GM12872 (cell line): ENCODE data around the gene SMC6.

Experiments
- TF ChIP-seq, protein P1 (sequence below): IDR thresholded peaks from 3 replicates; pipeline ENCODE4 v1.5.1; 2011; ENCODE audit warnings: low read depth, mild to moderate bottlenecking, low read length, moderate library complexity; ENCODE audit not compliant: insufficient read depth

SMC6 gene

GRCh38 chr2:17625446-17625845 is 128.2 kb downstream of the SMC6 start:
- TF ChIP-seq, protein P1, sequence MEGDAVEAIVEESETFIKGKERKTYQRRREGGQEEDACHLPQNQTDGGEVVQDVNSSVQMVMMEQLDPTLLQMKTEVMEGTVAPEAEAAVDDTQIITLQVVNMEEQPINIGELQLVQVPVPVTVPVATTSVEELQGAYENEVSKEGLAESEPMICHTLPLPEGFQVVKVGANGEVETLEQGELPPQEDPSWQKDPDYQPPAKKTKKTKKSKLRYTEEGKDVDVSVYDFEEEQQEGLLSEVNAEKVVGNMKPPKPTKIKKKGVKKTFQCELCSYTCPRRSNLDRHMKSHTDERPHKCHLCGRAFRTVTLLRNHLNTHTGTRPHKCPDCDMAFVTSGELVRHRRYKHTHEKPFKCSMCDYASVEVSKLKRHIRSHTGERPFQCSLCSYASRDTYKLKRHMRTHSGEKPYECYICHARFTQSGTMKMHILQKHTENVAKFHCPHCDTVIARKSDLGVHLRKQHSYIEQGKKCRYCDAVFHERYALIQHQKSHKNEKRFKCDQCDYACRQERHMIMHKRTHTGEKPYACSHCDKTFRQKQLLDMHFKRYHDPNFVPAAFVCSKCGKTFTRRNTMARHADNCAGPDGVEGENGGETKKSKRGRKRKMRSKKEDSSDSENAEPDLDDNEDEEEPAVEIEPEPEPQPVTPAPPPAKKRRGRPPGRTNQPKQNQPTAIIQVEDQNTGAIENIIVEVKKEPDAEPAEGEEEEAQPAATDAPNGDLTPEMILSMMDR: no peak

DNA sequence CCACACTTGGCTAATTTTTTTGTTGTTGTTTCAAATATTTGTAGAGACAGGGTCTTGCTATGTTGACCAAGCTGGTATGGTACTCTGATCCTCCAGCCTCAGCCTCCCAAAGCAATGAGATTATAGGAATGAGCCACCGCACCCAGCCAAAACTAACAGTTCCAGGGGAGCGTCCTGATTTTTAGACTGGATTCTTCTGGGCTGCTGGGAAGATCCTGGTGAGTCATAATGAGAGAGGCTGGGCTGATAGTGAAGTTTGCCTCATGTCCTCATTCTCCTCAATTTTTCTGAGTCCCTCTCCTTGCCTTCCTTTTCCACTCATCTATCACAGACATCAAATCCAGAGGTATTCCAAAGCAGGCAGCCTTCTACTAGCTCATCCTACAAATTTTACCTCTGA is 131.8 kb downstream of the SMC6 start:
- TF ChIP-seq, protein P1: no peak

GRCh38 chr2:17620841-17621240 is 132.8 kb downstream of the SMC6 start:
- TF ChIP-seq, protein P1: no peak

GRCh38 chr2:17620280-17620679 is 133.3 kb downstream of the SMC6 start:
- TF ChIP-seq, protein P1: no peak

GRCh38 chr2:17617955-17618354 is 135.7 kb downstream of the SMC6 start:
- TF ChIP-seq, protein P1: no peak

GRCh38 chr2:17617516-17617915 is 136.1 kb downstream of the SMC6 start:
- TF ChIP-seq, protein P1: no peak

GRCh38 chr2:17616405-17616804 is 137.2 kb downstream of the SMC6 start:
- TF ChIP-seq, protein P1: no peak
